ENCODE results near the gene LIPJ.

LIPJ gene

DNA sequence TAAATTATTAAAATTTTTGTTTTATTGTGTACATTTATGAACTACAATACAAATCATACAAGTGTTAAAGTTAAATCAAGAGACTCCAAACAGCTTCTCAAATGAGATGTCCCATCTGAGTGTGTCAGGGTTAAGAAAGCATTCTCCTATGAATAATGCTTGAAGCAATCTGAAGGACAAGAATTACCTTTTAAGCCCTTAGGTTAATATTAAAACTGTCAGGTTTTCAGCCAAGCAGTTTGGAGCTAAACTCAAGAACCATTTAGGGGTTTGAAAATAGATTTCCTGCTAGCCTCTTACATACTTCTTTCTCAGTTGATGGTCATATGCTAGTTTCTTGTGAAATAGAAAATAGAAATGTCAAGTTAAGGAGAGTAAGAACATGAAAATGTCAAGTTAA, 38.3 kb downstream of the LIPJ start:
- Histone ChIP-seq H3K27ac (ENCODE audit: low read depth, low read length) (no peak overlapping the region), H3K27me3 (ENCODE audit: control insufficient read depth in 1 of 2, insufficient read depth in 2 of 2, low read length in 2 of 2) (no peaks in the 10 kb centered on the region), H3K4me1 (ENCODE audit: control insufficient read depth in 1 of 2, insufficient read depth in 2 of 2, low read length in 2 of 2) (no peaks in the 10 kb centered on the region)

DNA sequence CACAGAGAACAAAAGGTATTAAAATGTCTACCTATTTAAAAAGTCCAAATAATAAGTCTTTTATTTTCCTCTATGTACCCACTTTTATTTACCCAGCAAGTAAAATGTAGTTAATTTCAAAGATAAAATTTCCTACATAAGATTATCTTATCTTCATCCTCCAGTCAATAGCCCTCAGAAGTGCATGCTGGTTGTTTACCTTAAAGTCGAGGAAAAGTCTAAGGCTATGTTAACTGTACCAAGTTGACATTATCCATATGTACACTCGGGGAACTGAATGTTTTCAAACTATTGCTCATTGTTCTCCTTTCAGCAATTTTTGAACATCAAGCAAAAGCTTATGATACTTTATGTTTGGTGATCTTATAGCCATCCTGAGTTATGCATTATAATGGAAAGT, 53.6 kb downstream of the LIPJ start:
- no peaks in the 10 kb centered on the region for H3K4me1 ChIP-seq (ENCODE audit: control insufficient read depth in 1 of 2, insufficient read depth in 2 of 2, low read length in 2 of 2)
- H3K27me3 ChIP-seq (ENCODE audit: control insufficient read depth in 1 of 2, insufficient read depth in 2 of 2, low read length in 2 of 2): peaks cover 0 to 2% of the 10 kb centered on the region in 2 donors
- no peak overlapping the region for H3K4me3 ChIP-seq (ENCODE audit: low read depth in 1 of 2, low read length in 2 of 2)
- H3K9me3 ChIP-seq (ENCODE audit: control insufficient read depth in 1 of 2, low read length in 2 of 2): peaks cover 3 to 7% of the 10 kb centered on the region in 2 donors
- H3K9ac ChIP-seq (ENCODE audit: low read depth in 1 of 2, low read length in 2 of 2): no peak overlapping the region
- H3K36me3 ChIP-seq (ENCODE audit: control insufficient read depth in 1 of 2, insufficient read depth in 2 of 2, low read length in 2 of 2): no peaks in the 10 kb centered on the region
- H3K27ac ChIP-seq (ENCODE audit: low read depth, low read length): no peak overlapping the region

More for the DNA sequence above, 38.3 kb downstream of the LIPJ start:
- Histone ChIP-seq H3K9me3 (ENCODE audit: control insufficient read depth in 1 of 2, low read length in 2 of 2) (peaks cover 0 to 7% of the 10 kb centered on the region in 2 donors), H3K9ac (ENCODE audit: low read depth in 1 of 2, low read length in 2 of 2) (no peak overlapping the region), H3K36me3 (ENCODE audit: control insufficient read depth in 1 of 2, insufficient read depth in 2 of 2, low read length in 2 of 2) (no peaks in the 10 kb centered on the region), H3K4me3 (ENCODE audit: low read depth in 1 of 2, low read length in 2 of 2) (no peak overlapping the region)

DNA sequence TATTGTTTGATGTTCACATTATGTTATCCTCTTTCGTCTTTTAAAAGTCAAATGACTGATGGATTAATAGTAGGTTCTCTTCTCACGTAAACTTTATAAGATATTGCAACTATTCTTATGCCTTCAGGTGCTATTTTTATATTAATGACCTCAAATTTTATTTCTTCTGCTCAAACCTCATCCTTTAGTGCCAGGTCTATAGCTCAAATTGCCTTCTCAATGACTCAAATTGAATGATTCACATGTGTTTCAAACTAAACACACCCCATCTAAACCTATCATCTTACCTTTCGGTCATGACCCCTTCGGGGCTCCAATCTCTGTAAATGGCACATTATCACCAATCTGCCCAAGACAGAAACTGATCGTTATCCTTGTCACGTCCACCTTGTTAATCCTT, 55.6 kb downstream of the LIPJ start:
- Histone ChIP-seq H3K4me1 (ENCODE audit: control insufficient read depth in 1 of 2, insufficient read depth in 2 of 2, low read length in 2 of 2) (no peaks in the 10 kb centered on the region), H3K27ac (ENCODE audit: low read depth, low read length) (no peak overlapping the region), H3K36me3 (ENCODE audit: control insufficient read depth in 1 of 2, insufficient read depth in 2 of 2, low read length in 2 of 2) (no peaks in the 10 kb centered on the region), H3K4me3 (ENCODE audit: low read depth in 1 of 2, low read length in 2 of 2) (no peak overlapping the region), H3K9ac (ENCODE audit: low read depth in 1 of 2, low read length in 2 of 2) (no peak overlapping the region), H3K27me3 (ENCODE audit: control insufficient read depth in 1 of 2, insufficient read depth in 2 of 2, low read length in 2 of 2) (peaks cover 0 to 2% of the 10 kb centered on the region in 2 donors), H3K9me3 (ENCODE audit: control insufficient read depth in 1 of 2, low read length in 2 of 2) (peaks cover 3 to 7% of the 10 kb centered on the region in 2 donors)

GRCh38 chr10:88642963-88643362, 56.4 kb downstream of the LIPJ start:
- Histone ChIP-seq H3K27ac (ENCODE audit: low read depth, low read length) (no peak overlapping the region), H3K4me1 (ENCODE audit: control insufficient read depth in 1 of 2, insufficient read depth in 2 of 2, low read length in 2 of 2) (no peaks in the 10 kb centered on the region), H3K9me3 (ENCODE audit: control insufficient read depth in 1 of 2, low read length in 2 of 2) (peaks cover under 1 to 6% of the 10 kb centered on the region in 2 donors), H3K36me3 (ENCODE audit: control insufficient read depth in 1 of 2, insufficient read depth in 2 of 2, low read length in 2 of 2) (no peaks in the 10 kb centered on the region), H3K27me3 (ENCODE audit: control insufficient read depth in 1 of 2, insufficient read depth in 2 of 2, low read length in 2 of 2) (peaks cover 0 to 2% of the 10 kb centered on the region in 2 donors), H3K4me3 (ENCODE audit: low read depth in 1 of 2, low read length in 2 of 2) (no peak overlapping the region), H3K9ac (ENCODE audit: low read depth in 1 of 2, low read length in 2 of 2) (no peak overlapping the region)

GRCh38 chr10:88647061-88647615, 60.6 kb downstream of the LIPJ start:
- Histone ChIP-seq H3K36me3 (ENCODE audit: control insufficient read depth in 1 of 2, insufficient read depth in 2 of 2, low read length in 2 of 2) (no peaks in the 10 kb centered on the region), H3K9me3 (ENCODE audit: control insufficient read depth in 1 of 2, low read length in 2 of 2) (no peaks in the 10 kb centered on the region), H3K9ac (ENCODE audit: low read depth in 1 of 2, low read length in 2 of 2) (no peak overlapping the region), H3K4me1 (ENCODE audit: control insufficient read depth in 1 of 2, insufficient read depth in 2 of 2, low read length in 2 of 2) (no peaks in the 10 kb centered on the region), H3K4me3 (ENCODE audit: low read depth in 1 of 2, low read length in 2 of 2) (no peak overlapping the region), H3K27ac (ENCODE audit: low read depth, low read length) (no peak overlapping the region), H3K27me3 (ENCODE audit: control insufficient read depth in 1 of 2, insufficient read depth in 2 of 2, low read length in 2 of 2) (peaks cover 0 to 2% of the 10 kb centered on the region in 2 donors)

DNA sequence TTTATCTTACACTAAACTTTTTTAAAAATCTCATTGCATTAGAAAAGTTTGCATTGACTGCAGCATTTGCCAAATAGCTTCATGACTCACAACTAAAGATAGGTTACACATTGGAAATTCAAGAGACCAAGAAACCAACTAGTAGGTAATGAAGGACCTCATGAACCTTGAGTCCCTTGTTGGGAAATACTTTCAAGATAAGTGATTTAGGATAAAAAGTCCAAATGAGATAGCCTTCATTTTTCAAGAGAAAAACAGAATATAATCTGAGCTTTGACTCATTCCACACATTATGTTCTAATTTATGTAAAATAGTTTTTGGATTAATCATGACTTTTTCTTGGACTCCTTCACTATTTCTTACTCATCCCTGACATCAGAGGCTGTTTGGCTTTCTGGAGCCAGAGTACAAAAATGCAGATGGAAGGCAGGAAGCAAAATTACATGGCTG, 64.6 kb downstream of the LIPJ start:
- H3K27ac ChIP-seq (ENCODE audit: low read depth, low read length): no peak overlapping the region

GRCh38 chr10:88652616-88653015, 66.1 kb downstream of the LIPJ start:
- Histone ChIP-seq H3K36me3 (ENCODE audit: control insufficient read depth in 1 of 2, insufficient read depth in 2 of 2, low read length in 2 of 2) (no peaks in the 10 kb centered on the region), H3K9me3 (ENCODE audit: control insufficient read depth in 1 of 2, low read length in 2 of 2) (no peaks in the 10 kb centered on the region), H3K27ac (ENCODE audit: low read depth, low read length) (no peak overlapping the region), H3K27me3 (ENCODE audit: control insufficient read depth in 1 of 2, insufficient read depth in 2 of 2, low read length in 2 of 2) (no peaks in the 10 kb centered on the region), H3K9ac (ENCODE audit: low read depth in 1 of 2, low read length in 2 of 2) (no peak overlapping the region), H3K4me3 (ENCODE audit: low read depth in 1 of 2, low read length in 2 of 2) (no peak overlapping the region), H3K4me1 (ENCODE audit: control insufficient read depth in 1 of 2, insufficient read depth in 2 of 2, low read length in 2 of 2) (no peaks in the 10 kb centered on the region)

More for the DNA sequence above, 64.6 kb downstream of the LIPJ start:
- no peaks in the 10 kb centered on the region for H3K9me3 ChIP-seq (ENCODE audit: control insufficient read depth in 1 of 2, low read length in 2 of 2)
- no peaks in the 10 kb centered on the region for H3K4me1 ChIP-seq (ENCODE audit: control insufficient read depth in 1 of 2, insufficient read depth in 2 of 2, low read length in 2 of 2)
- no peaks in the 10 kb centered on the region for H3K36me3 ChIP-seq (ENCODE audit: control insufficient read depth in 1 of 2, insufficient read depth in 2 of 2, low read length in 2 of 2)
- H3K9ac ChIP-seq (ENCODE audit: low read depth in 1 of 2, low read length in 2 of 2): no peak overlapping the region
- H3K27me3 ChIP-seq (ENCODE audit: control insufficient read depth in 1 of 2, insufficient read depth in 2 of 2, low read length in 2 of 2): no peaks in the 10 kb centered on the region
- no peak overlapping the region for H3K4me3 ChIP-seq (ENCODE audit: low read depth in 1 of 2, low read length in 2 of 2)

Data from duodenal mucosa (tissue), 2 donors.